ENCODE results near the gene SREBF1.

DNA sequence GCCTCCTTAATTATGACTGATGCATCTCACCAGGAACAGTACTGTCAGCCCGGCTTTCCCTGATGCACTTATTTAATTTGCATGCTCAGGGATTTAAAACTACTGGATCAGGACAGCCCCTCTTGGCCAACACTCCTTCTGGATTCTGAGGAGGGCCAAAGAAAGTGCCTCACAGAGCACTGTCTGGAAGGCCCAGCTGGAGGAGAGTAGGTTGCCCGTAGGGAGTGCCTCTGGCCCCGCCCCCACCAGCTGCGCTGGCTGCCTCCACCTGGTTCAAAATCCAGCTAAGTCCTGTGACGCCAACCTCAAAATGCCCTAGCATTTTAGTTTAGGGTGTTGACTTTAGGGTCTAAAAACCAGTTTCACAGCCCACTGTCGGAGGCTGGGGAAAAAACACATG lies 49.4 kb upstream of the SREBF1 start:
- TF ChIP-seq, protein P1, sequence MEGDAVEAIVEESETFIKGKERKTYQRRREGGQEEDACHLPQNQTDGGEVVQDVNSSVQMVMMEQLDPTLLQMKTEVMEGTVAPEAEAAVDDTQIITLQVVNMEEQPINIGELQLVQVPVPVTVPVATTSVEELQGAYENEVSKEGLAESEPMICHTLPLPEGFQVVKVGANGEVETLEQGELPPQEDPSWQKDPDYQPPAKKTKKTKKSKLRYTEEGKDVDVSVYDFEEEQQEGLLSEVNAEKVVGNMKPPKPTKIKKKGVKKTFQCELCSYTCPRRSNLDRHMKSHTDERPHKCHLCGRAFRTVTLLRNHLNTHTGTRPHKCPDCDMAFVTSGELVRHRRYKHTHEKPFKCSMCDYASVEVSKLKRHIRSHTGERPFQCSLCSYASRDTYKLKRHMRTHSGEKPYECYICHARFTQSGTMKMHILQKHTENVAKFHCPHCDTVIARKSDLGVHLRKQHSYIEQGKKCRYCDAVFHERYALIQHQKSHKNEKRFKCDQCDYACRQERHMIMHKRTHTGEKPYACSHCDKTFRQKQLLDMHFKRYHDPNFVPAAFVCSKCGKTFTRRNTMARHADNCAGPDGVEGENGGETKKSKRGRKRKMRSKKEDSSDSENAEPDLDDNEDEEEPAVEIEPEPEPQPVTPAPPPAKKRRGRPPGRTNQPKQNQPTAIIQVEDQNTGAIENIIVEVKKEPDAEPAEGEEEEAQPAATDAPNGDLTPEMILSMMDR (IDR thresholded peaks at IDR 0.05): no peak
- TF ChIP-seq POLR2A (IDR thresholded peaks at IDR 0.05): no peak
